ENCODE results near the gene AVPI1.
"Not testable (repeated sequence)": the region's sequence is repeated elsewhere in the genome, so short reads cannot be mapped to it uniquely, and the experiment has no call there.

AVPI1 gene

GRCh38 chr10:97711640-97712572 lies 24.9 kb upstream of the AVPI1 start:
- DNase-seq = no peak

DNA sequence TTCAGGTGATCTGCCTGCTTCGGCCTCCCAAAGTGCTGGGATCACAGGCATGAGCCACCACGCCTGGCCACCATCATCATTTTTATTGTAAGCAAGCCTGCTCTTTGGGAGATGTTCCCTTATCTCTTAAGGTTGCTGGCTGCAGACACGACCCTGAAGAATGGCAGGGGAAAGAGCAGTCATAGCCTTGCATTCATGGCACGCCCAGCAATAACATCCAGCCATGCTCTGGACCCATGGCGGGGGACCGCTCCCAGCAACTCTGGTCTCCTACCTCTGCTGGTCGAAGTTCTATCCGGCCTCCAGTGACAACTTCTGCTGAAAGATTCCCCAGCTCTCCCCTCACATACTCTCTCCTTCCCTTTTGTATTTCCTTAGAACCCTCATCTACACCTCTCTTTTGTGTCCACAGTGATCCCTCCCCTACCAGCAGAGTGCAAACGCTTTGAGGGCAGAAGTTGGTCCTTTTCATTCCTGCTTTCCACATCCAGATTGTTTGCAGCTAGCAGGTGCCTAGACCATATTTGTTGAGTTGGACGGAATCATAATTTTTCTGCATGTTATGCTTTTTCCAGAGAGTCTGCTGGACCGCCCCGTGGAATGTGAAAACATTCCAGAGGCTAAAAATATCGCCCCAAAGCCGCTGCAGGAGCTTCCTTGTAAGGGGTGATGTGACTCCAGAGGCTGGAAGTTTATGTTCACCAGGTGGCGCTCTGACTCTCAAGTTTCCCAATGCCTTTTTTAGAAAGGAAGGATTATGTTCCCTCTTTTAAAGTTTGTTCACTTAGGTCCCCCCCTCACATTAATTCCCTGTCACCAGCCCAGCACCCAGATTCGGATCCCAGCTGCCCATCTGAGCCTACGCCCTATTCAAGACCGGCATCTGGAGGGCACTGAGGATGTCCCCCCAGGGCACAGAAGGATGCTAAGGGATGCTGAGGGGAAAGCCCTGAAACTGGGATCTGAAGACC lies 22.2 kb upstream of the AVPI1 start:
- peak; percentile 30 for DNase-seq

- no peak for DNase-seq
Observed at GRCh38 chr10:97708167-97708566, 21.1 kb upstream of the AVPI1 start.

DNA sequence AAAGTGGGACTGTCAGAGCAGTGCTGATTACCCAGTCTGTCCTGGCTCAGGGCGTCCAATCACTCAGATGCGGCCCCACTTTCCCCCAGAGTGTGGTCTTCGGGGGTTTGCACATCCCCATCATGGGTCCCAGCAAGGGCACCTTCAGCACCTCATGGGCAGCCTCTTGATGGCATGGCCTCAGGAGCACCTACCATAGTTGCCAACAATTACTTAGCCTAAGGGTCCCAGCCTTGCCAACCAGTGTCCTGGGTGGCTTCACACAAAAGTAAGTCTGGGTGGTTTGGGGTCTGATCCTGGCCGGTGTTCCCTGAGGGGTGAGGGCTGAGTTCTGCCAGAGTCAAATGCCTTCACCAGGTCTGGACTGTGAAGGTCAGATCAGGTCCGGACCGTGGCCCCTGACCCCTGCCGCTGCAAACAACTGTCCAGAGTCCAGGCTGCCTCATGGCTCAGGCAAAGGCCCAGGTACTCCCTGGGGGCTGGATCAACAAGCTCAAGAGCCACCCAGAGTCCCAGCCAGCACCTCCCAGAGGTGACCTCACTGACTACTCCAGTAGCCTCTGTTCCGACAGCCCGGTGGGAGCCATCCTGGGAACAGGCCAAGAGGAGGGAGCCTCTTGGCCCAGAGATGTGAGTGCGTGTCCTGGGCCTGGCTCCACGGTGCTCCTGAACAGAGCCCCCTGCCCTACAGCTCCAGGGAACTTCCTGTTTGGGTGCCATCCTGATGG lies 20.3 kb upstream of the AVPI1 start:
- DNase-seq = no peak

- no peak for DNase-seq
Observed at GRCh38 chr10:97705006-97705670, 18.1 kb upstream of the AVPI1 start.

DNA sequence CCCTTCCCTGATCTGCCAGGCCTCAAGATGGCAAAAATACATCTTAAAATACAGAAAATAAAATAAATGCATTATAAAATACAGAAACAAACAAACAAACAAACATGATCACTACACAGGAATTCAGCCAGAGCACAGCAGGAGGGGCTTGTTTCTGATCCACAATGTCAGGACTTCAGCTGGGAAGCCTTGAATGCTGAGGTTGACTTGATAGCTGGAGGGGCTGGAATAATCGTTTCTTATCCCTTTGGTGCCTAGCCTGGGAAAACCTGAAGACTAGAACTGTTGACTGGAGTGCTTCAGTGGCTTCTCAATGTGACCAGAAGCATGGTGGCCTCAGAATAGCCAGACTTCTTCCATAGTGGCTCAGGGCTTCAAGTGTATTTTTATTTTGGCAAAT lies 17.3 kb upstream of the AVPI1 start:
- no peak for DNase-seq

GRCh38 chr10:97703398-97704067 lies 16.5 kb upstream of the AVPI1 start:
- no peak for DNase-seq

- DNase-seq = peak; percentile 16
Observed at GRCh38 chr10:97701438-97702069, 14.5 kb upstream of the AVPI1 start.

DNA sequence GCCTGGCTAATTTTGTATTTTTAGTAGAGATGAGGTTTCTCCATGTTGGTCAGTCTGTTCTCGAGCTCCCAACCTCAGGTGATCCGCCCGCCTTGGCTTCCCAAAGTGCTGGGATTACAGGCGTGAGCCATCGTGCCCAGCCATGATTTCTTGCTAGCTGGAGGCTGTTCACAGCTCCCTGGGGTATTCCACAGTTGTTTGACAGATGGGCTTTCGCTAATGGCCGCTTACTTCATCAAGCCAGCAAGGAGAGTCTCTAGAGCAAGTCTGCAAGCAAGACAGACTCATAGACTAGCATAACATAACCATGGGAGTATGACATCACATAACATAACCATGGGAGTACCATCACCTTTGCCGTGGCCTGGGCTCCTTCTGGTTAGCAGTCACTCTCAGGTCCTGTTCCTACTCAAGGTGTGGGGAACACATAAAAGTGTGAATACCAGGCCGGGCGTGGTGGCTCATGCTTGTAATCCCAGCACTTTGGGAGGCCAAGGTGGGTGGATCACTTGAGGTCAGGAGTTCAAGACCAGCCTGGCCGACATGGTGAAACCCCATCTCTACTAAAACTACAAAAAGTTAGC lies 11.1 kb upstream of the AVPI1 start:
- DNase-seq = not testable (repeated sequence)

- no peak for DNase-seq
Observed at GRCh38 chr10:97690133-97690532, 3.1 kb upstream of the AVPI1 start.

DNA sequence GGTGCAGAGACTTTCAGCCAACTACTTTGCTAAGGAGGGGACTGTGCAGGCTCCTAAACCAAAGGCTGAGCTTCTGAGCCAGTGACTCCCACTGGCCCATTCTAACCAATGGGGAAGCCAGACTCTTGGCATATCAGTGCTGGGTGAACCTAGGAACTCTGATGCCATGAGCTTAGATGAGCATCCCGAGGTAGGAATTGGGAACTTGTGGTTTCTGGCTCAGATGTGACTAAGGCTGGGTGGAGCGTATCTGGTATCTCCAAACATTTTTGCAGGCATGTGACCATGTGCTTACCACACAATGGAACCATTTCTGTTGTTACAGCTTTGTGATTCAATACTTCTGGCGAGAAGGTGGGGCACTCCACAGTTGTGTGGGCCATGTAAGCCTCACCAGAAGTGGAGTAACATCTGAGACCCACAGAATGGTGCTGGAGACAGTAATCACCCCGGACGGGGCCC lies 2.5 kb upstream of the AVPI1 start:
- DNase-seq = no peak

- DNase-seq = no peak
Observed at GRCh38 chr10:97687785-97688781, 1.0 kb upstream of the AVPI1 start.

- DNase-seq = no peak
Observed at GRCh38 chr10:97686301-97686961, 610 bp downstream of the AVPI1 start.

GRCh38 chr10:97685395-97685958 lies 1.6 kb downstream of the AVPI1 start:
- no peak for DNase-seq

DNA sequence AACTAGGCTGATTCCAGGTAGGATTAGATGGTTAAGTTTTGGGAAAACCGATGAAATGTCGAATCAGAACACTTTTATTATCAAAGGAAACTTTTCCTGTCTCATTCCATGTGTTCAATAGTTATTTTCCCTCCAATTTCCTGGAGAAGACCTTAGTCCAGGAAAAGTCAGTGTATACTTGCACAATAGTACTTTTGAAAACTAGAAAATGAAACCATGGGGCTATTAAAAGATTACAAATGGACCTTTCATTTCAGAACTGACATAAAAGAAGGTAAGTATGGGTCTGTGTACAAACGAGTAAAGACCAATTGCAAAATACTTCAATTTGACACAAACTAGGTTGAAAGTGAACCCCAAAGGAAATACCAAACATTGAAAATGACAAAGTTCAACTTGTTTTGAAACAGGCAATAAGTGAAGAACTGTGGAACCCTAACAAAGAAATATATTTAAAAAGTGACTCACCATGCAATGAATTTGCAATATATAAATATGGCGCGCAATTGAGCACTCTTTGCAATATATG lies 2.1 kb downstream of the AVPI1 start:
- DNase-seq = no peak

DNA sequence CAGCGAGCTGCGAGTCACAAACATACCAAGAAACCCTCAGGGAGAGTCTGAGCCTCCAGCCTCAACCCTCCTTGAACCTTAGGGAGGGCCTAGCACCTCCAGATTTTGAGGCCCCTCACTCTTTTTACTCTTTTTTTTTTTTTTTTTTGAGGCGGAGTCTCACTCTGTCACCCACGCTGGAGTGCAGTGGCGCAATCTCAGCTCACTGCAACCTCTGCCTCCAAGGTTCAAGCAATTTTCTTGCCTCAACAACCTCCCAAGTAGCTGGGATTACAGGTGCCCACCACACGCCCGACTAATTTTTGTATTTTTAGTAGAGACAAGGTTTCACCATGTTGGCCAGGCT lies 2.7 kb downstream of the AVPI1 start:
- not testable (repeated sequence) for DNase-seq

DNA sequence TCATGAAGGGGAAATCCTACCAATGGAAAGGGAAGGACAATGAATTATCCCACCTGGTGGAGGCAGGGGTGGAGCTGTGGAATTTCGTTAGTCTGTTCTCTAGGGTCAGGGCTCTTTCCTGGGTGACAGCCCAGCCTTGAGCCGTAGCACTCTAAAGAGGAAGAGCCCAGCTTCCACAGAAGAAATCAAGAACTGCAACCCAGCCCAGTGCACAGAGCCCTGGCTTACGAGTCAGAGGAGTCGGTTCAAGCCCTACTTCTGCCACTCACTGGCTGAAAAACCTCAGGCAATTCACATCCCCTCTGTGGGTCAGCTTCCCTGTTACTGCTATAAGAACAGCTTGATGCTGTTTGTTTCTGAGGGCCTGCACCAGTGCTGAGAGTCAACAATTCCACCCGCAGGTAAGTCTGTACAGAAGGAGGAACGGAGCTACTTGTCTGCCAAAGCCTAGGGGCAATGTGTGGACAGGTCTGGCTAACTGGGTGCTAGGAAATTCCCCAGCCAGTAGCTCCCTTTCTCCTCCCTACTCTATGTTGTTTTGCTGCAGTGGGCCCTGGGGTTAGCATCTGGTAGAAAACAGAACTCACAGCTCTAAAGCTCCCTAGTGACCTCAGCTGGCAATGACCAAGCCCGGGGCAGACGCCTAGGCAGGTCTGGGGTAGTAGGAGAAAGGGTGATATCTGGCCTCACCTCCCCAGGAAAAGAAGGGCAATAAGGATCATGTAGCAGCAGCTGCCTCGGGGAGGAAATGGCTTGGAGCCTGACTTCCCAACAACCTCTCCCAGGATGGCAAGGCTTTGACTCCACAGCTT lies 3.3 kb downstream of the AVPI1 start:
- DNase-seq = no peak
